Upper lobe of right lung (tissue), 1 donor: Measurements from ENCODE around the gene PLCB4. TPM values are rescaled to one million over a fixed set of nuclear protein-coding genes. Genes with fewer than 3 reads are reported as not detected.

Experiments
- ATAC-seq: fragments of 200-7000 bp; cut with Tn5 transposase; one replicate; pipeline ENCODE4 v1.9.1; 2020; ENCODE audit warnings: mild to moderate bottlenecking, moderate library complexity
- DNase-seq: peaks from one replicate; pipeline ENCODE4 v3.0.0-alpha.2; 2020
- H3K27ac ChIP-seq: fragments of 200-600 bp; one replicate; pipeline ENCODE4 v1.8.0; 2022
- H3K27me3 ChIP-seq: fragments of 200-600 bp; one replicate; pipeline ENCODE4 v1.8.0; 2022; ENCODE audit warnings: mild to moderate bottlenecking
- H3K36me3 ChIP-seq: fragments of 200-600 bp; one replicate; pipeline ENCODE4 v1.8.0; 2022
- H3K4me1 ChIP-seq: fragments of 200-600 bp; one replicate; pipeline ENCODE4 v1.8.0; 2022
- H3K4me3 ChIP-seq: fragments of 200-600 bp; one replicate; pipeline ENCODE4 v1.8.0; 2022; ENCODE audit warnings: mild to moderate bottlenecking
- H3K9me3 ChIP-seq: fragments of 200-600 bp; one replicate; pipeline ENCODE4 v1.8.0; 2022
- intact Hi-C: fragments of 100-400 bp; cut with DNase I; formaldehyde crosslinking; loops from one replicate; pipeline ENCODE4 v1.11.0; 2022
- total RNA-seq: library from RNA; stranded (reverse); fragmentation: NEBNext Ultra II Directional; extraction: Animal tissue kit (Norgen Biotek cat#: 25700); gene quantifications from one replicate; pipeline ENCODE4 v1.2.1, GENCODE V29; 2021
- TF ChIP-seq, protein P1 (sequence below): fragments of 200-600 bp; IDR thresholded peaks from one replicate; pipeline ENCODE4 v1.8.0; 2022; ENCODE audit warnings: antibody characterized with exemption
- donor health status: DM: no; HTN: yes; CAD: no; lungs with severe emphysema.

The PLCB4 gene
- total RNA-seq, 1 donor from 2014 or later, result 7.9 TPM

DNA sequence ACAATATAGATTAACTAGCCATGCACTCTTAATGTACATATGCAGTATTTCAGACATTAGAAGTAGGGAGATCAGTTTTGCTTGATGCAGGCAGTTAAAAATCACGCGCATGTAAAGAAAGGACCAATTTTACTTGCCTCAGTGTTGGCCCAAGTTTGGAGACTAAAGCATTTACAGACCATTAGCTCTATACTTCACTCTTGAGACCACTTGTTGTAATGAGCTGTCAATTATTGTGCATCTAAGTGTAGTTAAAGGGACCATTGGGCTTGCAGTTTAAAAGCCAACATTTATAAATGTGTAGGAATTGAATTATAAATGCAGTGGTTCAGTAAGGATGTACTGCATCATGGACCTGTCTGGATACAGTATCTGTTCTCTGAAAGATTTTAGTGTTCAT is 53.7 kb downstream of the PLCB4 start:
- H3K4me3 ChIP-seq, result no peak overlapping the region
- intact Hi-C loops, result no loop called here
- TF ChIP-seq, protein P1, sequence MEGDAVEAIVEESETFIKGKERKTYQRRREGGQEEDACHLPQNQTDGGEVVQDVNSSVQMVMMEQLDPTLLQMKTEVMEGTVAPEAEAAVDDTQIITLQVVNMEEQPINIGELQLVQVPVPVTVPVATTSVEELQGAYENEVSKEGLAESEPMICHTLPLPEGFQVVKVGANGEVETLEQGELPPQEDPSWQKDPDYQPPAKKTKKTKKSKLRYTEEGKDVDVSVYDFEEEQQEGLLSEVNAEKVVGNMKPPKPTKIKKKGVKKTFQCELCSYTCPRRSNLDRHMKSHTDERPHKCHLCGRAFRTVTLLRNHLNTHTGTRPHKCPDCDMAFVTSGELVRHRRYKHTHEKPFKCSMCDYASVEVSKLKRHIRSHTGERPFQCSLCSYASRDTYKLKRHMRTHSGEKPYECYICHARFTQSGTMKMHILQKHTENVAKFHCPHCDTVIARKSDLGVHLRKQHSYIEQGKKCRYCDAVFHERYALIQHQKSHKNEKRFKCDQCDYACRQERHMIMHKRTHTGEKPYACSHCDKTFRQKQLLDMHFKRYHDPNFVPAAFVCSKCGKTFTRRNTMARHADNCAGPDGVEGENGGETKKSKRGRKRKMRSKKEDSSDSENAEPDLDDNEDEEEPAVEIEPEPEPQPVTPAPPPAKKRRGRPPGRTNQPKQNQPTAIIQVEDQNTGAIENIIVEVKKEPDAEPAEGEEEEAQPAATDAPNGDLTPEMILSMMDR, result no peak
- H3K9me3 ChIP-seq, result no peaks in the 10 kb centered on the region
- DNase-seq (no peak), ATAC-seq (no peak)
- no peaks in the 10 kb centered on the region for H3K4me1 ChIP-seq
- no peaks in the 10 kb centered on the region for H3K36me3 ChIP-seq
- no peak overlapping the region for H3K27ac ChIP-seq
- H3K27me3 ChIP-seq, result no peaks in the 10 kb centered on the region

DNA sequence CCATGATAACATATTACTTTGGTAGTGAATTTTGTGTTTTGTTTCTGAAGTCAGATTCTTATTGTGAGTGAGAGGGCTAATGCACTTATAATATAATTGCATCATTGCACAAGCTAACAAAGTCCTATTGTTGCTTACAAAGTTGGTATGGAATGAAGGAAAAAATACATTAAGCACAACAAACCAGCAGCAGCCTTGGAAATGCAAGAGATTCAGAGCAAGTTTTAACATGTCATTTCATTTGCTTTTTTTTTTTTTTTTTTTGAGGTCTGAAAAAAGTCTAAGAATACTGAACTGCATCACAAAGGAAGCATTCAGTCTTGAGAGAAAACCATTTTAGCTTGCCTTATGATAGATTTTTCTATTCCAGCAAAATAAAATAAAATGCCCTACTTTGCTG is 57.6 kb downstream of the PLCB4 start:
- H3K27ac ChIP-seq, result no peak overlapping the region
- no peaks in the 10 kb centered on the region for H3K9me3 ChIP-seq
- DNase-seq (no peak), ATAC-seq (no peak)
- no peaks in the 10 kb centered on the region for H3K27me3 ChIP-seq
- H3K36me3 ChIP-seq, result no peaks in the 10 kb centered on the region
- intact Hi-C loops, result no loop called here
- TF ChIP-seq, protein P1, result no peak
- no peak overlapping the region for H3K4me3 ChIP-seq
- H3K4me1 ChIP-seq, result no peaks in the 10 kb centered on the region

DNA sequence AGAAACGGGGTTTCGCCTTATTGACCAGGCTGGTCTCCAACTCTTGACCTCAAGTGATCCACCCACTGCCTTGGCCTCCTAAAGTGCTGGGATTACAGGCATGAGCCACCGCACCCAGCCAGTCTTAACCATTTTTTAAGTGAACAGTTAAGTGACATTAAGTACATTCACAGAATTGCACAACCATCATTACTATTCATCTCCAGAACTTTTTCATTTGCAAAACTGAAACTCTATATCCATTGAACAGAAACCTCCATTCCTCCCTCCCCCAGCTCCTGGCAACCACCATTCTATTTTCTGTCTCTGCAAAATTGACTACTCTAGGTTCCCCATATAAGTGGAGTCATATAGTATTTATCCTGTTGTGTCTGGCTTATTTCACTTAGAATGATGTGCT is 59.7 kb downstream of the PLCB4 start:
- Histone ChIP-seq H3K36me3 (no peaks in the 10 kb centered on the region), H3K27me3 (no peaks in the 10 kb centered on the region), H3K4me3 (no peak overlapping the region), H3K27ac (no peak overlapping the region), H3K4me1 (no peaks in the 10 kb centered on the region), H3K9me3 (no peaks in the 10 kb centered on the region)
- intact Hi-C loops, result no loop called here
- no peak for ATAC-seq
- TF ChIP-seq, protein P1, result no peak
- no peak for DNase-seq

DNA sequence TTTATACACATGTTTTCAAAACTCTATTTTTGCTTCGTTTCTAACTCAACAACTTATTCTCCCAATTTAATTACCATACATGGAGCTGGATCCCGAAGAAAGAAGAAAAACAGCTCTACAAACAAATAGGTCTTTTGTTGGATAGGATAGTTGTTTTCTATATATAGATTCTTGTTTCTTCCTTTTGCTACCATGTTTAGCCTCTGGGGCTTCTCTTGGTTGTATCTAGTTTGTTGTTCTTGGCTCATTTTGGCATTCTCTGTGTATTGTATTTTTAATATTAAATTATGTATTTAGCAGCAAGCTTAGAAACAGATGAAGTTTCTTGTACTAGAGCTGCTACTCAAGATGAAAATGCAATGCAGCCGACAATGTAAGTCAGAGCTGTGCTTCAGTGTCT is 60.9 kb downstream of the PLCB4 start:
- TF ChIP-seq, protein P1, result no peak
- no peaks in the 10 kb centered on the region for H3K9me3 ChIP-seq
- no peaks in the 10 kb centered on the region for H3K4me1 ChIP-seq
- H3K27ac ChIP-seq, result no peak overlapping the region
- H3K36me3 ChIP-seq, result no peaks in the 10 kb centered on the region
- ATAC-seq, result no peak
- DNase-seq, result no peak
- intact Hi-C loops, result no loop called here
- no peak overlapping the region for H3K4me3 ChIP-seq
- H3K27me3 ChIP-seq, result no peaks in the 10 kb centered on the region

DNA sequence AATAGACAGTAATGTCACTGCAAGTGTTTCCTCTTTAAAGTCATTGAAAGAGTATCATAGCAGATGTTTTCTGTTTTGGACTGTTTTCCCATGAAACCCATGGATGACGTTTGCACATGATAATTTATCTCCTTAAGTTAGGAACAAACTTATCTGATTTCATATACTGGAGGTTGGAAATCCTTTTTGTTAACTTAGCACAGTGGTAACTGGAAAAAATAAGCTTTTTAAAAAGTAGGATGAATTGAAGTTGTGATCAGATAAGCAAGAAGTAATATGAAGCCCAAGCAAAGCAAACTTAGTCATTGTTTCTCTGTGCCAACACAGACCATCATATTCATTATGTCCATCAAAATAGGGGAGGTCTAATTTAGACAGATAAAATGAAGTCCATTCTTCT is 61.6 kb downstream of the PLCB4 start:
- H3K9me3 ChIP-seq, result no peaks in the 10 kb centered on the region
- H3K36me3 ChIP-seq, result no peaks in the 10 kb centered on the region
- TF ChIP-seq, protein P1, result no peak
- DNase-seq, result no peak
- no peaks in the 10 kb centered on the region for H3K4me1 ChIP-seq
- no peak for ATAC-seq
- intact Hi-C loops, result no loop called here
- H3K27ac ChIP-seq, result no peak overlapping the region
- H3K27me3 ChIP-seq, result no peaks in the 10 kb centered on the region
- H3K4me3 ChIP-seq, result no peak overlapping the region

DNA sequence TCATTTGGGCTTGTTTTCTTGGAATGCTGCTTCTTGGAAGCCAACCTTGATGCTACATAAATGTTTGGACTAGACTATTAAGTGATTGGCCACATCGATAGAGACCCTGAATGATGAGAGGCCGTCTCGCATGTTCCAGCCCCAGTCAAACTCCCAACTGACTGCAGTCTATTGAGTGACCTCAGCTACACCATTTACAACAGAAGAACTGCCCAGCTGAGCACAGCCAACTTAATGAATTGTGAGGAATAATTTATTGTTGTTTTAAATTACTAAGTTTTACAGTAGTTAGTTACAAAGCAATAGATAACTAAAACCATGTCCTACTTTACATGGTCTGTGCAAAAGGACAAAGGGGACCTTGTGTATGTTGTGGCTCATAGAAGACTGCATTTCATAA is 63.0 kb downstream of the PLCB4 start:
- DNase-seq (no peak), ATAC-seq (no peak)
- TF ChIP-seq, protein P1, result no peak
- H3K4me3 ChIP-seq, result no peak overlapping the region
- H3K27me3 ChIP-seq, result no peaks in the 10 kb centered on the region
- no peaks in the 10 kb centered on the region for H3K36me3 ChIP-seq
- intact Hi-C loops, result no loop called here
- H3K27ac ChIP-seq, result no peak overlapping the region
- no peaks in the 10 kb centered on the region for H3K4me1 ChIP-seq
- H3K9me3 ChIP-seq, result no peaks in the 10 kb centered on the region
